ENCODE results near the gene HELT.
A peak's percentile ranks its signal among the peaks of the same experiment; 100 is the strongest.
"Not testable (repeated sequence)": the region's sequence is repeated elsewhere in the genome, so short reads cannot be mapped to it uniquely, and the experiment has no call there.

The HELT gene

GRCh38 chr4:184994623-184995010 is 23.7 kb upstream of the HELT start:
- Histone ChIP-seq H3K9ac (no peak overlapping the region), H3K27ac (no peak overlapping the region), H3K4me1 (peaks cover 0 to 7% (median 0%) of the 10 kb centered on the region in 10 experiments; a peak in 1 of 20 replicates), H3K9me3 (replicated peaks in 1 of 11) (no peaks in the 10 kb centered on the region), H3K36me3 (no peaks in the 10 kb centered on the region), H3K4me3 (no peak overlapping the region), H4K20me1 (no peaks in the 10 kb centered on the region), H3K27me3 (no peaks in the 10 kb centered on the region), H3K4me2 (no peak overlapping the region)
- no peak for TF ChIP-seq Cebpa-rat (IDR thresholded peaks at IDR 0.05)

- H3K36me3 ChIP-seq; H3K27ac ChIP-seq; H3K4me2 ChIP-seq; H3K9me3 ChIP-seq (replicated peaks in 1 of 11); H3K27me3 ChIP-seq; H4K20me1 ChIP-seq; H3K4me3 ChIP-seq; H3K9ac ChIP-seq: not testable (repeated sequence)
- peaks cover 0 to 15% (median 6%) of the 10 kb centered on the region in 10 experiments; a peak in 10 of 20 replicates for H3K4me1 ChIP-seq
Measured at GRCh38 chr4:184997656-184998055, 20.6 kb upstream of the HELT start.

GRCh38 chr4:185002784-185003183 is 15.5 kb upstream of the HELT start:
- peaks cover 6 to 17% (median 13%) of the 10 kb centered on the region in 10 experiments; a peak in 15 of 20 replicates for H3K4me1 ChIP-seq
- no peak overlapping the region for H3K4me3 ChIP-seq
- peaks cover 0 to 11% (median 5%) of the 10 kb centered on the region in 11 experiments; a peak in 10 of 22 replicates for H3K27me3 ChIP-seq
- H3K36me3 ChIP-seq = no peaks in the 10 kb centered on the region
- no peaks in the 10 kb centered on the region for H4K20me1 ChIP-seq
- TF ChIP-seq Cebpa-rat (IDR thresholded peaks at IDR 0.05) = peak in 4 of 11 experiments; percentile 35 to 65 (median 37); a peak in 4 of 22 replicates
- 0 out of 22 replicates have a peak overlapping the region, but pooled peaks of 1 of the 11 experiments have one; percentile 19 for H3K4me2 ChIP-seq
- H3K9ac ChIP-seq = no peak overlapping the region
- H3K27ac ChIP-seq = no peak overlapping the region
- no peaks in the 10 kb centered on the region for H3K9me3 ChIP-seq (replicated peaks in 1 of 11)

GRCh38 chr4:185003596-185004351 is 14.5 kb upstream of the HELT start:
- H3K4me2 ChIP-seq = no peak overlapping the region
- no peaks in the 10 kb centered on the region for H3K36me3 ChIP-seq
- no peak overlapping the region for H3K9ac ChIP-seq
- no peak overlapping the region for H3K27ac ChIP-seq
- peaks cover 0 to 11% (median 5%) of the 10 kb centered on the region in 11 experiments; a peak in 10 of 22 replicates for H3K27me3 ChIP-seq
- no peak overlapping the region for H3K4me3 ChIP-seq
- H3K4me1 ChIP-seq = peaks cover 6 to 17% (median 13%) of the 10 kb centered on the region in 10 experiments; a peak in 15 of 20 replicates
- no peaks in the 10 kb centered on the region for H3K9me3 ChIP-seq (replicated peaks in 1 of 11)
- no peak for TF ChIP-seq Cebpa-rat (IDR thresholded peaks at IDR 0.05)
- no peaks in the 10 kb centered on the region for H4K20me1 ChIP-seq

- Histone ChIP-seq H3K9ac (peak overlapping the region in 9 of 11 experiments; percentile 13 to 61 (median 50); a peak in 12 of 22 replicates), H3K4me2 (peak overlapping the region; percentile 68 to 90 (median 76)), H4K20me1 (no peaks in the 10 kb centered on the region), H3K36me3 (no peaks in the 10 kb centered on the region), H3K4me1 (peaks cover 6 to 17% (median 13%) of the 10 kb centered on the region in 10 experiments; a peak in 15 of 20 replicates), H3K27ac (peak overlapping the region in 3 of 11 experiments; percentile 15 to 41 (median 38); a peak in 3 of 22 replicates), H3K27me3 (peaks cover 0 to 11% (median 5%) of the 10 kb centered on the region in 11 experiments; a peak in 10 of 22 replicates), H3K4me3 (peak overlapping the region in 6 of 10 experiments; percentile 15 to 56 (median 38); a peak in 11 of 20 replicates), H3K9me3 (replicated peaks in 1 of 11) (no peaks in the 10 kb centered on the region)
- no peak for TF ChIP-seq Cebpa-rat (IDR thresholded peaks at IDR 0.05)
Measured at GRCh38 chr4:185004562-185005218, 13.6 kb upstream of the HELT start.

- Histone ChIP-seq H3K27ac (peak overlapping the region in 3 of 11 experiments; percentile 15 to 41 (median 38); a peak in 3 of 22 replicates), H3K4me3 (peak overlapping the region in 6 of 10 experiments; percentile 15 to 56 (median 38); a peak in 11 of 20 replicates), H4K20me1 (no peaks in the 10 kb centered on the region), H3K27me3 (peaks cover 0 to 11% (median 5%) of the 10 kb centered on the region in 11 experiments; a peak in 10 of 22 replicates), H3K9me3 (replicated peaks in 1 of 11) (no peaks in the 10 kb centered on the region), H3K9ac (peak overlapping the region in 9 of 11 experiments; percentile 13 to 61 (median 50); a peak in 11 of 22 replicates), H3K36me3 (no peaks in the 10 kb centered on the region), H3K4me2 (peak overlapping the region; percentile 68 to 90 (median 76)), H3K4me1 (peaks cover 6 to 20% (median 14%) of the 10 kb centered on the region in 10 experiments; a peak in 16 of 20 replicates)
- no peak for TF ChIP-seq Cebpa-rat (IDR thresholded peaks at IDR 0.05)
Measured at GRCh38 chr4:185005219-185005819, 13.0 kb upstream of the HELT start.

GRCh38 chr4:185011408-185011807 is 6.9 kb upstream of the HELT start:
- H3K9ac ChIP-seq = no peak overlapping the region
- peaks cover 0 to 10% (median 0%) of the 10 kb centered on the region in 11 experiments; a peak in 7 of 22 replicates for H4K20me1 ChIP-seq
- peaks cover 0 to 10% (median 0%) of the 10 kb centered on the region in 10 experiments; a peak in 3 of 20 replicates for H3K4me1 ChIP-seq
- no peak overlapping the region for H3K27ac ChIP-seq
- no peaks in the 10 kb centered on the region for H3K9me3 ChIP-seq (replicated peaks in 1 of 11)
- peaks cover 27 to 39% (median 37%) of the 10 kb centered on the region in 11 experiments for H3K27me3 ChIP-seq
- no peak overlapping the region for H3K4me2 ChIP-seq
- H3K4me3 ChIP-seq = no peak overlapping the region
- no peak for TF ChIP-seq Cebpa-rat (IDR thresholded peaks at IDR 0.05)
- H3K36me3 ChIP-seq = no peaks in the 10 kb centered on the region

- peaks cover 0 to 21% (median 0%) of the 10 kb centered on the region in 10 experiments; a peak in 3 of 20 replicates for H3K4me1 ChIP-seq
Measured at GRCh38 chr4:185013417-185014125, 4.7 kb upstream of the HELT start.

More at GRCh38 chr4:185013417-185014125, 4.7 kb upstream of the HELT start:
- Histone ChIP-seq H3K27ac (no peak overlapping the region), H3K27me3 (peaks cover 49 to 60% (median 59%) of the 10 kb centered on the region in 11 experiments), H3K4me2 (no peak overlapping the region), H3K9me3 (replicated peaks in 1 of 11) (peaks cover 4 to 8% (median 6%) of the 10 kb centered on the region in 11 experiments; a peak in 21 of 22 replicates), H4K20me1 (peaks cover 0 to 23% (median 3%) of the 10 kb centered on the region in 11 experiments; a peak in 8 of 22 replicates), H3K36me3 (no peaks in the 10 kb centered on the region), H3K9ac (no peak overlapping the region), H3K4me3 (no peak overlapping the region)
- TF ChIP-seq Cebpa-rat (IDR thresholded peaks at IDR 0.05) = no peak

Data from BLaER1 treated with 17β-estradiol and CSF1 and Interleukin-3, amounts not matched to agents 10 nM and 100 nM (cell line).